ENCODE measurements around the gene FTO. TPM values are rescaled to one million over a fixed set of nuclear protein-coding genes. Genes with fewer than 3 reads are reported as not detected.
A peak's percentile ranks its signal among the peaks of the same experiment; 100 is the strongest.

The FTO gene
- total and polyA plus RNA-seq, 2 of the 13 experiments (the other 11 are each of a cell fraction or from before 2014, with no cell fraction given): 41.6 to 55.8 TPM

- no peaks in the 10 kb centered on the region for H3K27me3 ChIP-seq (ENCODE audit: control insufficient read depth in 1 of 2, insufficient read depth in 2 of 2, low read length in 2 of 2)
- no TSS peak for BruUV-seq (replicated peaks)
- H3K79me2 ChIP-seq (ENCODE audit: insufficient read depth, low read length): peaks cover 16% of the 10 kb centered on the region
- in situ Hi-C loops (cut with HindIII; ENCODE audit: extremely low pct_ligation_motif_present, low pct_unique_long_range_greater_than_20kb) (no loop called here), intact Hi-C loops (cut with micrococcal nuclease; ENCODE audit: unreplicated experiment) (no loop called here)
- no peaks in the 10 kb centered on the region for H4K20me1 ChIP-seq (ENCODE audit: insufficient read depth, low read length)
- TF ChIP-seq ZFP36 (IDR thresholded peaks at IDR 0.05; ENCODE audit: borderline replicate concordance, low read depth, low read length, partially characterized antibody) (no peak), NR2F6 (IDR thresholded peaks at IDR 0.05) (peak; percentile 45; the same call in 1 of the 2 replicates), NR2F6 (CRISPR knock-in tag; IDR thresholded peaks at IDR 0.05) (peak; percentile 54), NR2F1 (CRISPR knock-in tag; IDR thresholded peaks at IDR 0.05) (0 out of 4 replicates have a peak, but pooled peaks have one; percentile 19 to 28), FOXA1 (IDR thresholded peaks at IDR 0.05) (no peak), FOXA1 (CRISPR knock-in tag; IDR thresholded peaks at IDR 0.05) (no peak), ZNF382 (CRISPR knock-in tag; IDR thresholded peaks at IDR 0.05; ENCODE audit: borderline replicate concordance) (no peak), SNAPC5 (CRISPR knock-in tag; IDR thresholded peaks at IDR 0.05; ENCODE audit: borderline replicate concordance) (no peak)
- no peak overlapping the region for H3K9ac ChIP-seq (ENCODE audit: insufficient read depth, low read depth, low read length)
- H3K9me3 ChIP-seq (ENCODE audit: low read length): no peaks in the 10 kb centered on the region
- DNase-seq (ENCODE audit: low spot score): peak; percentile 16
- no peak overlapping the region for H3K4me3 ChIP-seq (replicated peaks in 1 of 3; ENCODE audit: insufficient read depth in 1 of 3, low read depth in 2 of 3, low read length in 3 of 3)
- ATAC-seq: no peak; the same call in 2 of the 3 replicates
- H3K36me3 ChIP-seq (replicated peaks in 1 of 2; ENCODE audit: control insufficient read depth in 1 of 2, insufficient read depth in 2 of 2, low read length in 2 of 2): no peaks in the 10 kb centered on the region
- no peak overlapping the region for H2AFZ ChIP-seq (ENCODE audit: low read length)
- ChIA-PET POLR2A (no interaction called here), CTCF (ENCODE audit: low intra/inter-chr PET ratio, low total read pairs) (no interaction called here)
- no peak overlapping the region for H3K4me2 ChIP-seq (ENCODE audit: low read depth, low read length)
- H3K4me1 ChIP-seq (ENCODE audit: insufficient read depth, low read length): peaks cover 6% of the 10 kb centered on the region; the same call in 1 of the 2 replicates
- no peak for FAIRE-seq
- no peak overlapping the region for H3K27ac ChIP-seq (ENCODE audit: extremely low read length, insufficient read depth, low read length)
Observed at GRCh38 chr16:53726625-53727024, 22.7 kb downstream of the FTO start.

DNA sequence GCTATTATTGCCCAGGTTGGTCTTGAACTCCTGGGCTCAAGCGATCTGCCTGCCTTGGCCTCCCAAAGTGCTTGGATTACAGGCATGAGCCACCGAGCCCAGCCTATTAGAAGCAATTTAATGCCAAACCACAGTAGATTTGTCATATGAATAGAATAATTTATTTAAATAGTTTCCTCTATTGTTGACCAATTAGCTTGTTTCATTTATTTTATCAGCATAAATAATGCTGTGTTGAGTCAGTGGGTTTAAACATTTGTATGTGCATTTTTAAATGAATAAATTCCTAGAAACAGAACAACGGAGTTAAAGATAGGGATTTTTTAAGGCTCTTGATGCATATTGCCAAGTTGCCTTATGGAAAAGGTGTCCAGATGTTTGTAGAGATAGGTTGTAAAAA, 26.7 kb downstream of the FTO start:
- BruUV-seq (replicated peaks): no TSS peak
- CTCF ChIA-PET (ENCODE audit: low intra/inter-chr PET ratio, low total read pairs): no interaction called here
- TF ChIP-seq ZNF160 (CRISPR knock-in tag; IDR thresholded peaks at IDR 0.05): no peak
- TF ChIP-seq ATF1 (CRISPR knock-in tag; IDR thresholded peaks at IDR 0.05): no peak
- TF ChIP-seq E2F2 (CRISPR knock-in tag; IDR thresholded peaks at IDR 0.05; ENCODE audit: borderline replicate concordance): no peak
- no peak for TF ChIP-seq ZNF446 (CRISPR knock-in tag; IDR thresholded peaks at IDR 0.05)
- no peak for TF ChIP-seq CENPX (CRISPR knock-in tag; IDR thresholded peaks at IDR 0.05)
- TF ChIP-seq DPF2 (CRISPR knock-in tag; IDR thresholded peaks at IDR 0.05; ENCODE audit: borderline replicate concordance, low read depth): no peak
- TF ChIP-seq MEF2D (CRISPR knock-in tag; IDR thresholded peaks at IDR 0.05): no peak
- no peak for TF ChIP-seq NONO (IDR thresholded peaks at IDR 0.05)
- TF ChIP-seq NONO (CRISPR knock-in tag; conservative IDR thresholded peaks at IDR 0.05): no peak
- no peak for TF ChIP-seq ZBTB49 (CRISPR knock-in tag; IDR thresholded peaks at IDR 0.05; ENCODE audit: borderline replicate concordance)
- no peak for TF ChIP-seq FOXA1 (IDR thresholded peaks at IDR 0.05)
- TF ChIP-seq FOXA1 (CRISPR knock-in tag; IDR thresholded peaks at IDR 0.05): no peak

More for the DNA sequence above, 26.7 kb downstream of the FTO start:
- Histone ChIP-seq H3K4me3 (replicated peaks in 1 of 3; ENCODE audit: insufficient read depth in 1 of 3, low read depth in 2 of 3, low read length in 3 of 3) (no peak overlapping the region), H4K20me1 (ENCODE audit: insufficient read depth, low read length) (no peaks in the 10 kb centered on the region), H3K9me3 (ENCODE audit: low read length) (no peaks in the 10 kb centered on the region), H3K27ac (ENCODE audit: extremely low read length, insufficient read depth, low read length) (no peak overlapping the region), H3K79me2 (ENCODE audit: insufficient read depth, low read length) (peaks cover 17% of the 10 kb centered on the region), H3K9ac (ENCODE audit: insufficient read depth, low read depth, low read length) (no peak overlapping the region), H3K4me1 (ENCODE audit: insufficient read depth, low read length) (peaks cover 15% of the 10 kb centered on the region), H3K27me3 (ENCODE audit: control insufficient read depth in 1 of 2, insufficient read depth in 2 of 2, low read length in 2 of 2) (no peaks in the 10 kb centered on the region), H3K4me2 (ENCODE audit: low read depth, low read length) (no peak overlapping the region), H2AFZ (ENCODE audit: low read length) (no peak overlapping the region), H3K36me3 (replicated peaks in 1 of 2; ENCODE audit: control insufficient read depth in 1 of 2, insufficient read depth in 2 of 2, low read length in 2 of 2) (no peaks in the 10 kb centered on the region)
- in situ Hi-C loops (cut with HindIII; ENCODE audit: extremely low pct_ligation_motif_present, low pct_unique_long_range_greater_than_20kb) (no loop called here), intact Hi-C loops (cut with micrococcal nuclease; ENCODE audit: unreplicated experiment) (no loop called here)
- POLR2A ChIA-PET: no interaction called here
- WGBS (ENCODE audit: low lambda C conversion rate): 96% methylated on average over 3 of the region's 3 CpGs
- FAIRE-seq (no peak), ATAC-seq (no peak), DNase-seq (ENCODE audit: low spot score) (no peak)
